ENCODE results near the gene ROCK1. TPM values are rescaled to one million over a fixed set of nuclear protein-coding genes. Genes with fewer than 3 reads are reported as not detected.

ROCK1 gene
- total and polyA plus RNA-seq, 2 donors (not counting 3 experiments of a cell fraction or from before 2014, with no cell fraction given): 5.3 to 53.0 TPM

DNA sequence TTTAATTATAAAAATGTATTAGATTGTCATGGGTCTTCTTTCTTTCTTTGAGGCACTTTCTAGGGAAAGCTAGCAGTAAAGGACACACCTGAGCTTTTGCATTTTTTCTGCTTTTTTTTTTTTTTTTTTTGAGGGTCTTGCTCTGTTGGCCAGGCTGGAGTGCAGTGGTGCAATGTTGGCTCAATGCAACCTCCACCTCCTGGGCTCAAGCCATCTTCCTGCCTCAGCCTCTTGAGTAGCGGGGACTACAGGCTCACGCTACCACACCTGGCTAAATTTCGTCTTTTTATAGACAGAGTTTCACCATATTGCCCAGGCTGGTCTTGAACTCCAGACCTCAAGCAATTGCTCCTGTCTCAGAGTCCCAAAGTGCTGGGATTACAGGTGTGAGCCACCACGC is 40.5 kb downstream of the ROCK1 start:
- ChIA-PET POLR2A (no interaction called here), CTCF (no interaction called here)
- Histone ChIP-seq H3K9ac (replicated peaks; ENCODE audit: extremely low read depth, insufficient read depth, low read length) (no peak overlapping the region), H3K4me3 (replicated peaks in 1 of 3; ENCODE audit: insufficient read depth in 1 of 3, low read depth in 1 of 3, low read length in 3 of 3) (no peak overlapping the region), H2AFZ (ENCODE audit: low read depth, low read length) (no peak overlapping the region), H3K27ac (ENCODE audit: insufficient read depth, low read depth, low read length) (no peak overlapping the region), H3K4me2 (ENCODE audit: insufficient read depth, low read length) (no peak overlapping the region), H4K20me1 (replicated peaks; ENCODE audit: control insufficient read depth, extremely low read depth, insufficient read depth, low read length) (peaks cover 14% of the 10 kb centered on the region), H3K36me3 (ENCODE audit: control insufficient read depth in 2 of 2, extremely low read depth in 1 of 2, insufficient read depth in 2 of 2, low read length in 2 of 2) (no peaks in the 10 kb centered on the region), H3K9me3 (replicated peaks; ENCODE audit: control insufficient read depth, insufficient read depth, low read length) (no peaks in the 10 kb centered on the region), H3K27me3 (ENCODE audit: control insufficient read depth in 2 of 2, insufficient read depth in 2 of 2, low read length in 2 of 2) (no peaks in the 10 kb centered on the region), H3K79me2 (ENCODE audit: control insufficient read depth, insufficient read depth, low read length) (peaks cover 60% of the 10 kb centered on the region), H3K4me1 (ENCODE audit: control insufficient read depth, extremely low read depth, insufficient read depth, low read length) (no peaks in the 10 kb centered on the region), H3K9me1 (replicated peaks; ENCODE audit: control insufficient read depth, extremely low read depth, insufficient read depth, low read length) (no peaks in the 10 kb centered on the region)
- DNase-seq (ENCODE audit: low read depth, low spot score) (no peak), FAIRE-seq (no peak)
- TF ChIP-seq EZH2 (IDR thresholded peaks at IDR 0.05; ENCODE audit: borderline replicate concordance, low read depth, low read length, severe bottlenecking) (no peak), GATA2 (IDR thresholded peaks at IDR 0.05; ENCODE audit: insufficient read depth, insufficient read length, low read depth, low read length) (no peak), POLR2A (IDR thresholded peaks at IDR 0.05; ENCODE audit: low read depth, low read length) (no peak), JUN (IDR thresholded peaks at IDR 0.05; ENCODE audit: borderline replicate concordance, insufficient read depth, insufficient read length, low read depth) (no peak), MYC (IDR thresholded peaks at IDR 0.05; ENCODE audit: low read depth, low read length) (no peak), POLR2AphosphoS5 (IDR thresholded peaks at IDR 0.05; ENCODE audit: insufficient read depth, low read depth, low read length) (no peak), FOS (IDR thresholded peaks at IDR 0.05; ENCODE audit: borderline replicate concordance, insufficient read depth, low read length) (no peak)
- TF ChIP-seq, protein P1, sequence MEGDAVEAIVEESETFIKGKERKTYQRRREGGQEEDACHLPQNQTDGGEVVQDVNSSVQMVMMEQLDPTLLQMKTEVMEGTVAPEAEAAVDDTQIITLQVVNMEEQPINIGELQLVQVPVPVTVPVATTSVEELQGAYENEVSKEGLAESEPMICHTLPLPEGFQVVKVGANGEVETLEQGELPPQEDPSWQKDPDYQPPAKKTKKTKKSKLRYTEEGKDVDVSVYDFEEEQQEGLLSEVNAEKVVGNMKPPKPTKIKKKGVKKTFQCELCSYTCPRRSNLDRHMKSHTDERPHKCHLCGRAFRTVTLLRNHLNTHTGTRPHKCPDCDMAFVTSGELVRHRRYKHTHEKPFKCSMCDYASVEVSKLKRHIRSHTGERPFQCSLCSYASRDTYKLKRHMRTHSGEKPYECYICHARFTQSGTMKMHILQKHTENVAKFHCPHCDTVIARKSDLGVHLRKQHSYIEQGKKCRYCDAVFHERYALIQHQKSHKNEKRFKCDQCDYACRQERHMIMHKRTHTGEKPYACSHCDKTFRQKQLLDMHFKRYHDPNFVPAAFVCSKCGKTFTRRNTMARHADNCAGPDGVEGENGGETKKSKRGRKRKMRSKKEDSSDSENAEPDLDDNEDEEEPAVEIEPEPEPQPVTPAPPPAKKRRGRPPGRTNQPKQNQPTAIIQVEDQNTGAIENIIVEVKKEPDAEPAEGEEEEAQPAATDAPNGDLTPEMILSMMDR (IDR thresholded peaks at IDR 0.05; ENCODE audit: extremely low read depth in 1 of 2, insufficient read depth in 1 of 2, low read depth in 1 of 2, low read length in 2 of 2): no peak
- TF ChIP-seq, protein P2, sequence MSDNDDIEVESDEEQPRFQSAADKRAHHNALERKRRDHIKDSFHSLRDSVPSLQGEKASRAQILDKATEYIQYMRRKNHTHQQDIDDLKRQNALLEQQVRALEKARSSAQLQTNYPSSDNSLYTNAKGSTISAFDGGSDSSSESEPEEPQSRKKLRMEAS (IDR thresholded peaks at IDR 0.05; ENCODE audit: insufficient read depth, insufficient read length): no peak
- no TSS peak for BruUV-seq (replicated peaks)
- intact Hi-C loops (cut with micrococcal nuclease): no loop called here
- dilution Hi-C loops (cut with MboI; ENCODE audit: extremely low pct_ligation_motif_present, low sequenced_read_pairs): no loop called here
